OCI-LY1 (cell line): ENCODE data around the gene UMODL1.

Experiments used
- H2AFZ ChIP-seq: fragments of 200-600 bp; sonication (generic), shearing (Covaris generic); 2 replicates; pipeline ENCODE4 v1.6.0; 2014; ENCODE audit warnings: antibody characterized with exemption, mild to moderate bottlenecking, low read length
- H3F3A ChIP-seq: fragments of 200-600 bp; sonication (generic), shearing (Covaris generic); 2 replicates; pipeline ENCODE4 v1.6.0; 2014; ENCODE audit warnings: mild to moderate bottlenecking, antibody characterized with exemption, low read length, moderate library complexity; ENCODE audit not compliant: insufficient read depth
- H3K27ac ChIP-seq: fragments of 200-600 bp; sonication (generic); 2 replicates; pipeline ENCODE4 v1.5.1; 2014; ENCODE audit warnings: low read length, mixed run types, mild to moderate bottlenecking, low read depth; ENCODE audit not compliant: poor library complexity, severe bottlenecking
- H3K27me3 ChIP-seq: fragments of 200-600 bp; sonication (generic); 2 replicates; pipeline ENCODE4 v1.6.0; 2014; ENCODE audit warnings: antibody characterized with exemption, mild to moderate bottlenecking, low read length, moderate library complexity; ENCODE audit not compliant: insufficient read depth
- H3K36me3 ChIP-seq: fragments of 200-600 bp; sonication (generic); 2 replicates; pipeline ENCODE4 v1.6.1; 2014; ENCODE audit warnings: mild to moderate bottlenecking, antibody characterized with exemption, low read length, moderate library complexity, mixed read lengths; ENCODE audit not compliant: insufficient read depth
- H3K4me1 ChIP-seq: fragments of 200-600 bp; sonication (generic); 2 replicates; pipeline ENCODE4 v1.5.1; 2014; ENCODE audit warnings: mild to moderate bottlenecking, low read length, moderate library complexity; ENCODE audit not compliant: insufficient read depth, severe bottlenecking
- H3K4me2 ChIP-seq: fragments of 200-600 bp; sonication (generic), shearing (Covaris generic); 2 replicates; pipeline ENCODE4 v1.6.1; 2014; ENCODE audit warnings: low read length
- H3K4me3 ChIP-seq: fragments of 200-600 bp; sonication (generic); 2 replicates; pipeline ENCODE4 v1.5.1; 2014; ENCODE audit warnings: low read length, low read depth, mild to moderate bottlenecking, mixed read lengths; ENCODE audit not compliant: poor library complexity, severe bottlenecking
- H3K79me2 ChIP-seq: fragments of 200-600 bp; shearing (Covaris generic); 2 replicates; pipeline ENCODE4 v1.6.1; 2016; ENCODE audit warnings: mixed run types, low read length, mixed read lengths; ENCODE audit not compliant: insufficient read depth
- H3K9ac ChIP-seq: fragments of 200-600 bp; sonication (generic), shearing (Covaris generic); 2 replicates; pipeline ENCODE4 v1.6.1; 2014; ENCODE audit warnings: mild to moderate bottlenecking, low read length, mixed read lengths
- H3K9me2 ChIP-seq: fragments of 200-600 bp; sonication (generic), shearing (Covaris generic); 2 replicates; pipeline ENCODE4 v1.6.1; 2014; ENCODE audit warnings: low read depth, mild to moderate bottlenecking, low read length, mixed read lengths
- H3K9me3 ChIP-seq: fragments of 200-600 bp; shearing (Covaris generic); 2 replicates; pipeline ENCODE4 v1.6.1; 2014; ENCODE audit warnings: low read length, mixed read lengths
- H4K20me1 ChIP-seq: fragments of 200-600 bp; sonication (generic), shearing (Covaris generic); 2 replicates; pipeline ENCODE4 v1.6.0; 2016; ENCODE audit warnings: mild to moderate bottlenecking, low read length; ENCODE audit not compliant: insufficient read depth
- CTCF ChIP-seq: fragments of 200-600 bp; sonication (generic), shearing (Covaris generic); IDR thresholded peaks from 2 replicates; pipeline ENCODE4 v1.5.1; 2017; ENCODE audit warnings: mild to moderate bottlenecking, antibody characterized with exemption, low read length, moderate library complexity, mixed read lengths
- EZH2 ChIP-seq: fragments of 200-600 bp; sonication (generic), shearing (Covaris generic); IDR thresholded peaks from 2 replicates; pipeline ENCODE4 v1.8.0; 2017; ENCODE audit warnings: borderline replicate concordance, mixed run types, mild to moderate bottlenecking, antibody characterized with exemption, low read length, moderate library complexity, mixed read lengths

The UMODL1 gene

GRCh38 chr21:42164818-42165217, 93.7 kb downstream of the UMODL1 start:
- Histone ChIP-seq H3K27me3 (no peaks in the 10 kb centered on the region), H3K9ac (peak overlapping the region; percentile 25), H3K9me2 (no peaks in the 10 kb centered on the region), H3K36me3 (peaks cover 2% of the 10 kb centered on the region), H3F3A (no peaks in the 10 kb centered on the region), H4K20me1 (no peaks in the 10 kb centered on the region), H3K4me1 (peaks cover 53% of the 10 kb centered on the region), H3K79me2 (no peaks in the 10 kb centered on the region), H2AFZ (no peak overlapping the region), H3K4me2 (peak overlapping the region; percentile 9; the same call in 1 of the 2 replicates), H3K4me3 (no peak overlapping the region), H3K9me3 (no peaks in the 10 kb centered on the region), H3K27ac (peak overlapping the region; percentile 70)
- TF ChIP-seq EZH2 (no peak), CTCF (no peak)

GRCh38 chr21:42165901-42166300, 94.8 kb downstream of the UMODL1 start:
- TF ChIP-seq EZH2 (no peak), CTCF (no peak)
- H3K4me1 ChIP-seq, result peaks cover 64% of the 10 kb centered on the region

GRCh38 chr21:42169758-42170157, 98.6 kb downstream of the UMODL1 start:
- Histone ChIP-seq H3K9me2 (no peaks in the 10 kb centered on the region), H2AFZ (no peak overlapping the region), H3K4me2 (no peak overlapping the region), H3K4me3 (no peak overlapping the region), H3K9ac (peak overlapping the region; percentile 14; the same call in 1 of the 2 replicates), H3K79me2 (peaks cover 6% of the 10 kb centered on the region; the same call in 1 of the 2 replicates), H3F3A (peaks cover 5% of the 10 kb centered on the region; the same call in 1 of the 2 replicates), H3K9me3 (no peaks in the 10 kb centered on the region), H3K4me1 (peaks cover 87% of the 10 kb centered on the region), H4K20me1 (no peaks in the 10 kb centered on the region), H3K27ac (peak overlapping the region; percentile 89), H3K36me3 (peaks cover 16% of the 10 kb centered on the region), H3K27me3 (no peaks in the 10 kb centered on the region)
- no peak for TF ChIP-seq CTCF
- no peak for TF ChIP-seq EZH2

More at GRCh38 chr21:42165901-42166300, 94.8 kb downstream of the UMODL1 start:
- H3K9me3 ChIP-seq, result no peaks in the 10 kb centered on the region
- H3K27ac ChIP-seq, result peak overlapping the region; percentile 70
- H3K4me2 ChIP-seq, result peak overlapping the region; percentile 30
- H3K36me3 ChIP-seq, result peaks cover 6% of the 10 kb centered on the region
- H3K9ac ChIP-seq, result peak overlapping the region; percentile 14; the same call in 1 of the 2 replicates
- peak overlapping the region; percentile 24 for H3K4me3 ChIP-seq
- H4K20me1 ChIP-seq, result no peaks in the 10 kb centered on the region
- H2AFZ ChIP-seq, result no peak overlapping the region
- H3K79me2 ChIP-seq, result no peaks in the 10 kb centered on the region
- H3K9me2 ChIP-seq, result no peaks in the 10 kb centered on the region
- no peaks in the 10 kb centered on the region for H3K27me3 ChIP-seq
- H3F3A ChIP-seq, result no peaks in the 10 kb centered on the region
